Inferior parietal cortex (tissue), 1 donor: Measurements from ENCODE around the gene KDM6B.

Experiments used
- DNase-seq: peaks from one replicate; pipeline ENCODE4 v3.0.0-alpha.2; 2016; ENCODE audit errors: extremely low spot score

The KDM6B gene

GRCh38 chr17:7880076-7880868 lies 46.3 kb downstream of the KDM6B start:
- DNase-seq: no peak

- peak; percentile 15 for DNase-seq
Measured at GRCh38 chr17:7881276-7882054, 47.4 kb downstream of the KDM6B start.

GRCh38 chr17:7882068-7882467 lies 48.1 kb downstream of the KDM6B start:
- DNase-seq: peak; percentile 4

- DNase-seq: no peak
Measured at GRCh38 chr17:7882629-7883028, 48.6 kb downstream of the KDM6B start.
